Trophoblast cell (in vitro differentiated cells and primary cell): ENCODE data around the gene NFIB.

ENCODE experiments used
- DNase-seq, 2 donors: peaks; one replicate each; pipeline ENCODE4 v3.0.0-alpha.2; 2016
- H2AFZ ChIP-seq: 2 replicates; pipeline ENCODE4 v1.6.1; 2013; ENCODE audit warnings: low read length, moderate library complexity, mild to moderate bottlenecking; ENCODE audit not compliant: insufficient read depth, poor library complexity
- H2AK5ac ChIP-seq: 2 replicates; pipeline ENCODE4 v1.6.1; 2013; ENCODE audit warnings: mild to moderate bottlenecking, low read length
- H2BK120ac ChIP-seq: 2 replicates; pipeline ENCODE4 v1.6.1; 2013; ENCODE audit warnings: low read length, mild to moderate bottlenecking, moderate library complexity; ENCODE audit not compliant: insufficient read depth, poor library complexity
- H2BK12ac ChIP-seq: 2 replicates; pipeline ENCODE4 v1.6.1; 2013; ENCODE audit warnings: mild to moderate bottlenecking, low read length, moderate library complexity
- H2BK5ac ChIP-seq: 2 replicates; pipeline ENCODE4 v1.6.1; 2013; ENCODE audit warnings: low read length, low read depth, moderate library complexity, mild to moderate bottlenecking; ENCODE audit not compliant: poor library complexity
- H3K14ac ChIP-seq: 2 replicates; pipeline ENCODE4 v1.6.1; 2013; ENCODE audit warnings: mild to moderate bottlenecking, low read length
- H3K18ac ChIP-seq: 2 replicates; pipeline ENCODE4 v1.6.1; 2013; ENCODE audit warnings: mild to moderate bottlenecking, low read length
- H3K23ac ChIP-seq: 2 replicates; pipeline ENCODE4 v1.6.1; 2013; ENCODE audit warnings: low read length
- H3K27ac ChIP-seq: 2 replicates; pipeline ENCODE4 v1.5.1; 2013; ENCODE audit warnings: low read depth, mild to moderate bottlenecking, inconsistent platforms, low read length, moderate library complexity
- H3K27me3 ChIP-seq: 2 replicates; pipeline ENCODE4 v1.6.1; 2013; ENCODE audit warnings: inconsistent platforms, mild to moderate bottlenecking, low read length, moderate library complexity; ENCODE audit not compliant: insufficient read depth
- H3K36me3 ChIP-seq, 2 experiments: 1 replicate in 1 of 2; 2 replicates in 1 of 2; pipeline ENCODE4 v1.6.1; 2013; ENCODE audit warnings: low read length in 2 of 2, mild to moderate bottlenecking in 2 of 2, moderate library complexity in 1 of 2; ENCODE audit not compliant: insufficient read depth in 2 of 2, control insufficient read depth in 1 of 2
- H3K4ac ChIP-seq: 2 replicates; pipeline ENCODE4 v1.6.1; 2013; ENCODE audit warnings: low read depth, mild to moderate bottlenecking, low read length, moderate library complexity
- H3K4me1 ChIP-seq, 2 experiments: 1 replicate in 1 of 2; 2 replicates in 1 of 2; pipeline ENCODE4 v1.6.1; 2013; ENCODE audit warnings: low read length in 2 of 2, mild to moderate bottlenecking in 2 of 2, moderate library complexity in 1 of 2; ENCODE audit not compliant: insufficient read depth in 2 of 2, control insufficient read depth in 1 of 2
- H3K4me2 ChIP-seq: 2 replicates; pipeline ENCODE4 v1.6.1; 2013; ENCODE audit warnings: inconsistent platforms, mild to moderate bottlenecking, low read length, moderate library complexity
- H3K4me3 ChIP-seq: 2 replicates; pipeline ENCODE4 v1.5.1; 2013; ENCODE audit warnings: mild to moderate bottlenecking, low read depth, low read length, inconsistent platforms
- H3K79me1 ChIP-seq: one replicate; pipeline ENCODE4 v1.6.1; 2013; ENCODE audit warnings: low read length
- H3K79me2 ChIP-seq: 2 replicates; pipeline ENCODE4 v1.6.1; 2013; ENCODE audit warnings: low read length, mild to moderate bottlenecking; ENCODE audit not compliant: control insufficient read depth, insufficient read depth, poor library complexity
- H3K9ac ChIP-seq: 2 replicates; pipeline ENCODE4 v1.6.1; 2013; ENCODE audit warnings: mild to moderate bottlenecking, low read length
- H3K9me3 ChIP-seq: 2 replicates; pipeline ENCODE4 v1.6.1; 2013; ENCODE audit warnings: low read depth, mild to moderate bottlenecking, control low read depth, inconsistent platforms, low read length; ENCODE audit not compliant: insufficient read depth
- H4K12ac ChIP-seq: 2 replicates; pipeline ENCODE4 v1.6.1; 2013; ENCODE audit warnings: low read depth, mild to moderate bottlenecking, low read length, moderate library complexity
- H4K8ac ChIP-seq: 2 replicates; pipeline ENCODE4 v1.6.1; 2013; ENCODE audit warnings: low read depth, mild to moderate bottlenecking, low read length, moderate library complexity
- H4K91ac ChIP-seq: one replicate; pipeline ENCODE4 v1.6.1; 2013; ENCODE audit warnings: low read depth, mild to moderate bottlenecking, low read length, moderate library complexity
- WGBS: extraction: QIAGEN DNeasy Blood & Tissue Kit; methylation state at CpG from one replicate; pipeline ENCODE4 v1.1.7; 2013; ENCODE audit warnings: missing lambda C conversion rate; ENCODE audit not compliant: insufficient read length, insufficient coverage; ENCODE audit errors: extremely low coverage; 5-methylcytosine and 5-hydroxymethylcytosine counted together

Gene NFIB

GRCh38 chr9:14226855-14227532 lies 86.9 kb downstream of the NFIB start:
- no peaks in the 10 kb centered on the region for H3K27me3 ChIP-seq
- no peak overlapping the region for H2AFZ ChIP-seq
- no peak overlapping the region for H3K23ac ChIP-seq
- no peak overlapping the region for H3K4me2 ChIP-seq
- H2BK12ac ChIP-seq = no peak overlapping the region
- H2AK5ac ChIP-seq = no peak overlapping the region
- H3K9ac ChIP-seq = no peak overlapping the region
- H3K79me2 ChIP-seq = no peaks in the 10 kb centered on the region
- no peak overlapping the region for H3K14ac ChIP-seq
- no peak overlapping the region for H3K4me3 ChIP-seq
- H3K4me1 ChIP-seq = peaks cover 0 to 4% of the 10 kb centered on the region in 2 experiments
- no CpG with 5 or more reads among the region's 11 CpGs for WGBS
- no peak overlapping the region for H4K8ac ChIP-seq
- H3K27ac ChIP-seq = no peak overlapping the region
- no peak overlapping the region for H4K12ac ChIP-seq
- H3K79me1 ChIP-seq = no peaks in the 10 kb centered on the region
- H3K36me3 ChIP-seq = no peaks in the 10 kb centered on the region
- DNase-seq = no peak
- no peak overlapping the region for H2BK5ac ChIP-seq
- no peak overlapping the region for H3K4ac ChIP-seq
- no peak overlapping the region for H2BK120ac ChIP-seq
- no peak overlapping the region for H3K18ac ChIP-seq
- H3K9me3 ChIP-seq = no peaks in the 10 kb centered on the region
- H4K91ac ChIP-seq = no peak overlapping the region

GRCh38 chr9:14223081-14223480 lies 90.9 kb downstream of the NFIB start:
- WGBS = no CpG with 5 or more reads among the region's 5 CpGs
- Histone ChIP-seq H2BK12ac (no peak overlapping the region), H3K27me3 (no peaks in the 10 kb centered on the region), H3K79me2 (no peaks in the 10 kb centered on the region), H3K79me1 (no peaks in the 10 kb centered on the region), H2BK120ac (no peak overlapping the region), H3K4ac (no peak overlapping the region), H3K9ac (no peak overlapping the region), H3K14ac (no peak overlapping the region), H3K9me3 (no peaks in the 10 kb centered on the region), H3K4me2 (no peak overlapping the region), H3K23ac (no peak overlapping the region), H3K4me1 (peaks cover 0 to 4% of the 10 kb centered on the region in 2 experiments), H2AFZ (no peak overlapping the region), H4K91ac (no peak overlapping the region), H3K18ac (no peak overlapping the region), H2AK5ac (no peak overlapping the region), H4K8ac (no peak overlapping the region), H3K27ac (no peak overlapping the region), H4K12ac (no peak overlapping the region), H3K4me3 (no peak overlapping the region), H3K36me3 (no peaks in the 10 kb centered on the region), H2BK5ac (no peak overlapping the region)
- no peak for DNase-seq

GRCh38 chr9:14222149-14222835 lies 91.6 kb downstream of the NFIB start:
- Histone ChIP-seq H3K14ac (no peak overlapping the region), H3K18ac (no peak overlapping the region), H3K27me3 (no peaks in the 10 kb centered on the region), H4K8ac (no peak overlapping the region), H3K23ac (no peak overlapping the region), H3K4me1 (peaks cover 0 to 4% of the 10 kb centered on the region in 2 experiments), H3K4ac (no peak overlapping the region), H3K4me3 (no peak overlapping the region), H2AK5ac (no peak overlapping the region), H3K27ac (no peak overlapping the region), H3K9me3 (no peaks in the 10 kb centered on the region), H3K36me3 (no peaks in the 10 kb centered on the region), H2BK120ac (no peak overlapping the region), H3K79me1 (no peaks in the 10 kb centered on the region), H2AFZ (no peak overlapping the region), H3K4me2 (no peak overlapping the region), H3K79me2 (no peaks in the 10 kb centered on the region), H4K12ac (no peak overlapping the region), H2BK12ac (no peak overlapping the region), H3K9ac (no peak overlapping the region), H2BK5ac (no peak overlapping the region), H4K91ac (no peak overlapping the region)
- DNase-seq = no peak
- no CpG with 5 or more reads among the region's 1 CpG for WGBS

DNA sequence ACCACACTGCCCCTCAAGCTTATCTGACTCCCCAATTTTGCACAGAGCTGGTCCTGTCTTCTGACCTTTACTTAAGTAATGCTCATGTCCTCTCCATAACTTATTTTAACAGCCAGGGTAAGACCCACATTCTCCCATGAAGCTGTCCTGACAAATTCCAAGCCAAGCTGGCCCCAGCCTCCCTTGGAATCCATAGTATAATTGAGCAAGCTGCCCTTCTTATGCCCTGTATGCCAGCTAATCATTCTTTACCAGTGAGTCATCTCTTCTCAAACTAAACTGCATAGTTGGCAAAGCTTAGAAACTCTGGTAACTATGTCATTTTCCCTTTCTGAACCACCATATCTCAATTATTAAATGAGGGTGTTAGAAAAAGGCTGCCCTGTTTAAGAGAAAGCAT lies 92.4 kb downstream of the NFIB start:
- Histone ChIP-seq H2BK12ac (no peak overlapping the region), H4K12ac (no peak overlapping the region), H3K14ac (no peak overlapping the region), H2BK120ac (no peak overlapping the region), H2BK5ac (no peak overlapping the region), H3K18ac (no peak overlapping the region), H2AK5ac (no peak overlapping the region), H3K4me3 (no peak overlapping the region), H2AFZ (no peak overlapping the region), H3K79me2 (no peaks in the 10 kb centered on the region), H3K27ac (no peak overlapping the region), H4K91ac (no peak overlapping the region), H3K9ac (no peak overlapping the region), H3K4ac (no peak overlapping the region), H3K79me1 (no peaks in the 10 kb centered on the region), H3K23ac (no peak overlapping the region), H3K4me2 (no peak overlapping the region), H3K27me3 (no peaks in the 10 kb centered on the region), H3K4me1 (peaks cover 0 to 4% of the 10 kb centered on the region in 2 experiments), H3K36me3 (no peaks in the 10 kb centered on the region), H4K8ac (no peak overlapping the region), H3K9me3 (no peaks in the 10 kb centered on the region)
- peak; percentile 16 to 68 for DNase-seq
